Dendritic cell treated with granulocyte-macrophage colony-stimulating factor and Interleukin-4, amounts not matched to agents 40 ng/mL and 50 ng/mL, for 4 days (primary cell): Measurements from ENCODE around the gene CACNA1D.

Experiments
- H3K27ac Mint-ChIP-seq: one replicate; pipeline ENCODE4 v1.8.0; 2022; ENCODE audit warnings: mild to moderate bottlenecking, mixed read lengths
- H3K27me3 Mint-ChIP-seq: one replicate; pipeline ENCODE4 v1.8.0; 2022; ENCODE audit warnings: mild to moderate bottlenecking, mixed read lengths
- H3K36me3 Mint-ChIP-seq: one replicate; pipeline ENCODE4 v1.8.0; 2022; ENCODE audit warnings: low read depth, mixed read lengths
- H3K4me1 Mint-ChIP-seq: one replicate; pipeline ENCODE4 v1.8.0; 2022; ENCODE audit warnings: low read depth, mixed read lengths
- H3K4me3 Mint-ChIP-seq: one replicate; pipeline ENCODE4 v1.8.0; 2022; ENCODE audit warnings: mild to moderate bottlenecking, moderate library complexity, mixed read lengths
- H3K9me3 Mint-ChIP-seq: one replicate; pipeline ENCODE4 v1.8.0; 2022; ENCODE audit warnings: mixed read lengths
- intact Hi-C: fragments of 100-400 bp; cut with micrococcal nuclease; formaldehyde crosslinking; loops from one replicate; pipeline ENCODE4 v1.15.0; 2022

Gene CACNA1D

DNA sequence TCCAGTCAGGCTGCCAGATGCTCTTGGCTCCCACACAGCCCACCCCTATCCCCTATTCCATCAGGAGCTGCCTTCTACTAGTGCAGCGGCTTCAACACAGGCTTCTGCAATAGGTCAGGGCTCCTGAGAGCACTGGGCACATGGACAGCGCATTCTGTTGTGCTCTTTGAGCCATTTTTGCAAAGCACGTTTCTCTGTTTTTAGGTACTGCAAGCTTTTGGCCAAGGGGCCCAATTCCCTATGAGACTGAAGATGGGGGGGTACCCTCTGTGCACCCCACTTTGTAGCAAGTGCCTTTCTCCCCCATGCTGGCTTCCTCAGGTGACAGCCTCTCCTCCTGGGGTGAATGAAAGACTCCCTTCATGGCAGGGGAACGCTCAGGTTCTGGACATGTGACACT is 320.7 kb downstream of the CACNA1D start:
- Mint-ChIP-seq H3K27me3 (peaks cover 31% of the 10 kb centered on the region), H3K27ac (no peak overlapping the region), H3K36me3 (peaks cover 26% of the 10 kb centered on the region), H3K4me1 (no peaks in the 10 kb centered on the region), H3K9me3 (no peaks in the 10 kb centered on the region), H3K4me3 (no peak overlapping the region)
- intact Hi-C loops: no loop called here

- Mint-ChIP-seq H3K9me3 (no peaks in the 10 kb centered on the region), H3K4me3 (no peak overlapping the region), H3K4me1 (no peaks in the 10 kb centered on the region), H3K27ac (no peak overlapping the region), H3K36me3 (peaks cover 28% of the 10 kb centered on the region), H3K27me3 (peaks cover 32% of the 10 kb centered on the region)
- intact Hi-C loops: no loop called here
These were observed 321.2 kb downstream of the CACNA1D start for GRCh38 chr3:53815651-53816050.

DNA sequence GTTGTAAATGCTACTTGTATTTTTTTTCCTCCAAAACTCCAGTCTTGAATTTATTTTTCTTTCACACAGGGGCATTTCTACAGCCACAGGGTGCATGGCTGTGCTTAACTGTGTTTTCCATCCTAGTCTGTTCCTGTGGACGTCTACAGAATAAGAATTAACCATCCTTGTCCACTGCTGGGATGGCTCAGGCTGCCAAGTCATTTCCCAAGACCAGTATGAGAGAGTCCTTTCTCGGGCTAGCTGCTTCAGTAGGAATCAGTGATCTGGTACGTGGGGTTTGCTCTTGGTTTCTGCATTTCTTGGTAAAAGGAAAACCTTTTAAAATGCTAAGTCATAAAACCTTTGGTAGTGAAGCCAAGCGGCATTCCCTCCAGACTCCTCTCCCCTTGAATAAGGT is 322.0 kb downstream of the CACNA1D start:
- Mint-ChIP-seq H3K27me3 (peaks cover 30% of the 10 kb centered on the region), H3K4me3 (no peak overlapping the region), H3K36me3 (peaks cover 28% of the 10 kb centered on the region), H3K27ac (no peak overlapping the region), H3K4me1 (no peaks in the 10 kb centered on the region), H3K9me3 (no peaks in the 10 kb centered on the region)
- intact Hi-C loops: no loop called here

DNA sequence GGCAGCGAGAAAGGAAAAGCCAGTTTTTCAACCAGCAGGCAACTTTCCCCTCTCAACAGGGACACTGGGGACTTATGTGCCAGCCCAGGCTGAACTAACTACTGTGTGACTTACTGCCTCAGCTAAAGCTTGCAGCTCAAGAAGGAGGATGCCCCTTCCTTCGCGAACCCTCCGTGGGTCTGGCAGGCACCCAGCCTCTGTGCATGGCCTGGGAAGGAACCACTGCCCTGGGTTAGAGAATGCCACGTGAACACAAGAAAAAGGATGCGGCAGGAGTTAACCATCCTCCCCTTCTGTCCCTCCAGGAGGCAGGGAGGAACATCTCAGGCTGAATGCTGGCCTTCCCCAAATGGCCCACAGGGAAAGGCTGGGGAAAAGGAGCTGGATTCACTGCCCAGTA is 322.8 kb downstream of the CACNA1D start:
- no peak overlapping the region for H3K27ac Mint-ChIP-seq
- H3K36me3 Mint-ChIP-seq: peaks cover 28% of the 10 kb centered on the region
- no peaks in the 10 kb centered on the region for H3K9me3 Mint-ChIP-seq
- H3K27me3 Mint-ChIP-seq: peaks cover 30% of the 10 kb centered on the region
- no peaks in the 10 kb centered on the region for H3K4me1 Mint-ChIP-seq
- H3K4me3 Mint-ChIP-seq: no peak overlapping the region
- intact Hi-C loops: no loop called here

GRCh38 chr3:53817809-53818208 is 323.4 kb downstream of the CACNA1D start:
- Mint-ChIP-seq H3K27ac (no peak overlapping the region), H3K27me3 (peaks cover 30% of the 10 kb centered on the region), H3K4me1 (no peaks in the 10 kb centered on the region), H3K36me3 (peaks cover 28% of the 10 kb centered on the region), H3K4me3 (no peak overlapping the region), H3K9me3 (no peaks in the 10 kb centered on the region)
- intact Hi-C loops: no loop called here

GRCh38 chr3:53818221-53819162 is 324.1 kb downstream of the CACNA1D start:
- peaks cover 30% of the 10 kb centered on the region for H3K27me3 Mint-ChIP-seq
- peaks cover 28% of the 10 kb centered on the region for H3K36me3 Mint-ChIP-seq
- no peak overlapping the region for H3K27ac Mint-ChIP-seq
- intact Hi-C loops: no loop called here
- no peaks in the 10 kb centered on the region for H3K9me3 Mint-ChIP-seq
- H3K4me1 Mint-ChIP-seq: no peaks in the 10 kb centered on the region
- no peak overlapping the region for H3K4me3 Mint-ChIP-seq

- H3K27me3 Mint-ChIP-seq: peaks cover 30% of the 10 kb centered on the region
- no peak overlapping the region for H3K27ac Mint-ChIP-seq
- H3K9me3 Mint-ChIP-seq: no peaks in the 10 kb centered on the region
- peaks cover 7% of the 10 kb centered on the region for H3K4me1 Mint-ChIP-seq
- intact Hi-C loops: no loop called here
- peaks cover 28% of the 10 kb centered on the region for H3K36me3 Mint-ChIP-seq
- H3K4me3 Mint-ChIP-seq: no peak overlapping the region
These were observed 324.9 kb downstream of the CACNA1D start for GRCh38 chr3:53819163-53819868.

GRCh38 chr3:53820084-53820483 is 325.7 kb downstream of the CACNA1D start:
- peaks cover 13% of the 10 kb centered on the region for H3K4me1 Mint-ChIP-seq
- H3K27me3 Mint-ChIP-seq: peaks cover 32% of the 10 kb centered on the region
- intact Hi-C loops: no loop called here
- no peaks in the 10 kb centered on the region for H3K9me3 Mint-ChIP-seq
- no peak overlapping the region for H3K4me3 Mint-ChIP-seq
- H3K27ac Mint-ChIP-seq: no peak overlapping the region
- H3K36me3 Mint-ChIP-seq: peaks cover 28% of the 10 kb centered on the region

GRCh38 chr3:53820756-53821580 is 326.6 kb downstream of the CACNA1D start:
- intact Hi-C loops: no loop called here
- H3K36me3 Mint-ChIP-seq: peaks cover 28% of the 10 kb centered on the region
- peaks cover 34% of the 10 kb centered on the region for H3K27me3 Mint-ChIP-seq
- H3K4me3 Mint-ChIP-seq: no peak overlapping the region
- H3K9me3 Mint-ChIP-seq: no peaks in the 10 kb centered on the region
- peak overlapping the region; percentile 30 for H3K27ac Mint-ChIP-seq
- peaks cover 13% of the 10 kb centered on the region for H3K4me1 Mint-ChIP-seq

DNA sequence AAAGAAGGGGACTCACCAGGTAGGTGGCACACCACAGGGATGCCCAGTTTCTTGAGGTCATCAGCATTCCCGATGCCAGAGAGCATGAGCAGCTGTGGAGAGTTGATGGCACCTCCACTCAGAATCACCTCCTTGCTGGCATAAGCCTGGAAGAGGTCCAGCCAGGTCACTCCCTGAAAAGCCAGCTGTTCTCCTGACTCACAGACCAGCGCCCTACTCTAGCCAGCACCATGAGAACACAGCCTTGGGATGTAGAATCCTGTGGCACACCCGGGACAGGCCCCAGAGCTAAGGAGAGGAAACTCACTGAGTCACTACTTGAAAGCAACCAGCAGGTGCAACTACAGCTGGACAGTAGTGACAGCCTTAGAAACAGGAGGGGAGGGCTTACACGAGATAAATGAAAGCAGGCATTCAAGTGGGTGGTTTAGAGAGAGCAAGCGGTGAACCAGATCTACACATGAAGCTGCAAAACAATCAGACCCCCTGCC is 327.3 kb downstream of the CACNA1D start:
- H3K4me1 Mint-ChIP-seq: peaks cover 13% of the 10 kb centered on the region
- H3K9me3 Mint-ChIP-seq: no peaks in the 10 kb centered on the region
- H3K27ac Mint-ChIP-seq: peak overlapping the region; percentile 30
- intact Hi-C loops: no loop called here
- H3K4me3 Mint-ChIP-seq: no peak overlapping the region
- peaks cover 28% of the 10 kb centered on the region for H3K36me3 Mint-ChIP-seq
- H3K27me3 Mint-ChIP-seq: peaks cover 36% of the 10 kb centered on the region

DNA sequence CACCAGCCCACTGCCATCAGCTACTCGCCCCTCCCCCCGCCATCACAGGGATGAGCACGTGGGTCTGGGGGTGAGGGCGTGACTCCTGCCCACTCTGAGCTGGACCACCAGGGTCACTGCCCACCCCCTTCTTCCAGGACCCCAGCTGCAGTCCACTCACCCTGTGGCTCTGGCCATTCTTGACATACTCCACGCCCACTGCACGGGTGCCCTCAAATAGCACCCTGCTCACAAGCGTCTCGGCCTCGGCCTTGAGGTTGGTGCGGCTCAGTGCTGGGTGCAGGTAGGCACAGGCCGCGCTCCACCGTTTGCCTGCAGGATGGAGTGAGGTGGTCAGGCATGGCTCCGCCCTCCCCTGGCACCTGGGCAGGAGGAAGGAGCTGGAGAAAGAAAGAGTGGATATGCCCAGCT is 327.9 kb downstream of the CACNA1D start:
- peaks cover 29% of the 10 kb centered on the region for H3K27me3 Mint-ChIP-seq
- H3K4me3 Mint-ChIP-seq: no peak overlapping the region
- H3K36me3 Mint-ChIP-seq: peaks cover 28% of the 10 kb centered on the region

GRCh38 chr3:53823026-53823955 is 328.9 kb downstream of the CACNA1D start:
- no peaks in the 10 kb centered on the region for H3K9me3 Mint-ChIP-seq
- no peak overlapping the region for H3K4me3 Mint-ChIP-seq
- peak overlapping the region; percentile 66 for H3K27ac Mint-ChIP-seq
- H3K27me3 Mint-ChIP-seq: peaks cover 21% of the 10 kb centered on the region
- peaks cover 19% of the 10 kb centered on the region for H3K36me3 Mint-ChIP-seq
- intact Hi-C loops: no loop called here
- peaks cover 18% of the 10 kb centered on the region for H3K4me1 Mint-ChIP-seq

More for the DNA sequence above, 327.9 kb downstream of the CACNA1D start:
- no peak overlapping the region for H3K27ac Mint-ChIP-seq
- intact Hi-C loops: no loop called here
- H3K9me3 Mint-ChIP-seq: no peaks in the 10 kb centered on the region
- H3K4me1 Mint-ChIP-seq: peaks cover 13% of the 10 kb centered on the region
